ENCODE results near the gene ECPAS.

DNA sequence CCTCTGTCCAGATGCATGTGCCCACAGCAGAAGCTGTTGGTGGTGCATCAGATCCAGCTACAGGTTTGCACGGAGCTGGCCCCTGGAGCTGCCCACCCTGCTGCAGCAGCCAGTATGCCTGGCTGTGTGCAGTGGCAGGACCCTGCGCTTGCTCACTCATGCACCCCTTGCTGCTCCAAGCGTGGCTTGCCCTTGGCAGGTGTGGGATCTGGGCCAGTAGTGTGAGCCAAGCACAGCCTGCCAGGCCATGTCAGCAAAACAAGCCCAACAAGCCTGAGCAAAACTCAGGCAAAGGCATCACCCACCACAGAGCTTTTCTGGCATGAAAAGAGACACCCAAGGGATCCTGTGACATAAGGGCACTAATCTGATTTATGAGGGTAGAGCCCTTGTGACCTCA, 18.3 kb upstream of the ECPAS start:
- TF ChIP-seq ZNF8 (CRISPR knock-in tag; IDR thresholded peaks at IDR 0.05) (no peak), ZFP3 (CRISPR knock-in tag; IDR thresholded peaks at IDR 0.05) (no peak), ZC3H10 (CRISPR knock-in tag; IDR thresholded peaks at IDR 0.05) (no peak), ARNTL (CRISPR knock-in tag; IDR thresholded peaks at IDR 0.05; ENCODE audit: borderline replicate concordance, low read depth) (no peak), SNAI2 (CRISPR knock-in tag; IDR thresholded peaks at IDR 0.05) (no peak), ESRRG (CRISPR knock-in tag; IDR thresholded peaks at IDR 0.05) (no peak)
